PFSK-1 (cell line): Measurements from ENCODE around the gene ANKRD10.

Experiments
- FOXP2 ChIP-seq: optimal IDR thresholded peaks from 2 replicates; pipeline ENCODE3; 2011; ENCODE audit warnings: borderline replicate concordance, control low read depth, inconsistent platforms; ENCODE audit not compliant: insufficient read depth; ENCODE audit errors: extremely low read length, extremely low read depth
- POLR2AphosphoS5 ChIP-seq: IDR thresholded peaks from 2 replicates; pipeline ENCODE4 v1.6.1; 2012; ENCODE audit warnings: low read depth, mild to moderate bottlenecking, control low read depth, low read length, moderate library complexity
- REST ChIP-seq, 2 experiments: IDR thresholded peaks; 2 replicates each; pipeline versions ENCODE4 v1.6.1 to v1.8.0; 2011 to 2012; ENCODE audit warnings: low read depth in 2 of 2, low read length in 2 of 2, control low read depth in 1 of 2, inconsistent platforms in 1 of 2, mild to moderate bottlenecking in 1 of 2, moderate library complexity in 1 of 2; ENCODE audit not compliant: insufficient read depth in 1 of 2
- SIN3A ChIP-seq: IDR thresholded peaks from 2 replicates; pipeline ENCODE4 v1.6.1; 2012; ENCODE audit warnings: mild to moderate bottlenecking, low read length, moderate library complexity, borderline replicate concordance; ENCODE audit not compliant: insufficient read depth
- TAF1 ChIP-seq: IDR thresholded peaks from 2 replicates; pipeline ENCODE4 v1.6.1; 2012; ENCODE audit warnings: low read length, control low read depth, borderline replicate concordance; ENCODE audit not compliant: insufficient read depth

The ANKRD10 gene

GRCh38 chr13:110874508-110874960 is 40.3 kb downstream of the ANKRD10 start:
- TF ChIP-seq SIN3A (no peak), POLR2AphosphoS5 (no peak), REST (IDR thresholded peaks at IDR 0.05; ENCODE audit: insufficient read depth in 1 of 2, low read depth in 2 of 2, low read length in 2 of 2) (no peak), FOXP2 (no peak), TAF1 (no peak)

GRCh38 chr13:110873639-110874507 is 41.0 kb downstream of the ANKRD10 start:
- TF ChIP-seq REST (IDR thresholded peaks at IDR 0.05; ENCODE audit: insufficient read depth in 1 of 2, low read depth in 2 of 2, low read length in 2 of 2) (no peak), FOXP2 (no peak), SIN3A (no peak), POLR2AphosphoS5 (no peak), TAF1 (no peak)

GRCh38 chr13:110872768-110873638 is 41.9 kb downstream of the ANKRD10 start:
- TF ChIP-seq SIN3A (no peak), FOXP2 (no peak), REST (IDR thresholded peaks at IDR 0.05; ENCODE audit: insufficient read depth in 1 of 2, low read depth in 2 of 2, low read length in 2 of 2) (no peak), TAF1 (no peak), POLR2AphosphoS5 (no peak)

- no peak for TF ChIP-seq POLR2AphosphoS5
- no peak for TF ChIP-seq REST (IDR thresholded peaks at IDR 0.05; ENCODE audit: insufficient read depth in 1 of 2, low read depth in 2 of 2, low read length in 2 of 2)
- TF ChIP-seq FOXP2 = no peak
These were observed 42.7 kb downstream of the ANKRD10 start for GRCh38 chr13:110872034-110872767.
